CD4-positive, alpha-beta T cell treated with Interleukin-15 for 4 hours (primary cell): Measurements from ENCODE around the gene STAC2.
"Not testable (repeated sequence)": the region's sequence is repeated elsewhere in the genome, so short reads cannot be mapped to it uniquely, and the experiment has no call there.

Source experiments
- DNase-seq: peaks from one replicate; pipeline ENCODE4 v3.0.0-alpha.2; 2020; ENCODE audit warnings: low spot score

Gene STAC2

DNA sequence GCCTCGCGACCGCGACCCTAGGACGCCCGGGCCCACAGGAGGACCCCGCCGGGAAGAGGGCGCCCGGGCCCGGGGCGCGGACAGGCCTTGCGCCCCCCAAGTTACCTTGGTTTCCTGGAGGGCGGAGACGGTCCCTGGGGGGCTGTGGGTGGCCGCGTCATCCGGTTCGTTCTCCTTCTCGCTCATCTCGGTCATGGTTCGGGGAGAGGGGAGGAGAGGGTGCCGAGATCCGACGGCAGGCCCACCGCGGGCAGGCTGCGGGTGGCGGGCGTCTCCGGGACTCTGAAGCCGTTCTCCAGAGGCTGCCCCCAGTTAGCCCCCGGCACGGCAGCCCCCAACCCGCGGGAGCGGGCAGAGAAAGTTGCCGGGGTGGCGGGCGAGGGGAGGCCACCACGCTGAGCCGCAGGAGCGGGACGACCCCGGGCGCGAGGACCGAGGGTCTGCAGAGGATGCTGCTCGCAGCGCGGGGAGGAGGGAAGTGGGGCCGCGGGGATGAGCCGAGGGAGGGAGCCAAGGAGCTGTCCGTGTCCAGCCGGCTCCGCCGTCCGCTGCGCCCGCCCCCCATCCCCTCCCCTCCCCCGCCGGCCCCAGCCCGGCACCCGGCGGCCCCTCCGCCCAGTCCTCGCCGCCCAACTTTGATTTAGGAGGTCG is at the start of gene STAC2:
TSS of gene STAC2 (minus strand) at position 638 of the 651 bp plus-strand sequence. CDS start at position 195, 443 bp downstream.
- DNase-seq: no peak

DNA sequence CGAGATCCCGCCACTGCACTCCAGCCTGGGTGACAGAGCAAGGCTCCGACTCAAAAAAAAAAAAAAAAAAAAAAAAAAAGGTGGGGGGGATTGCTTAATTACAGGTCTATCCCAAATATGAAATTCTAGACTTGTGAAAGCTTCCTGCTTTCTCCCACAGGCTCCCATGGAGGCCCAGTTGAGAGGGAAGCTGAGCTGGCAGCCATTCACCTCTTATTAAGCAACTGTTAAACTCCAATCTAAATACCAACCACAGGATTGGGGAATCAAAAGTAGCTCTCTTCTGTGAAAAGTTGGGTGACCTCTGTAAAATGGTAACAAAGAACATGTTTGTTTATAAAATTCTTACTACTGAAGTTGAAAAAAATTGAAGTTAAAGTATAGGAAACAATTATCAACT is 45.8 kb upstream of the STAC2 start:
- no peak for DNase-seq

DNA sequence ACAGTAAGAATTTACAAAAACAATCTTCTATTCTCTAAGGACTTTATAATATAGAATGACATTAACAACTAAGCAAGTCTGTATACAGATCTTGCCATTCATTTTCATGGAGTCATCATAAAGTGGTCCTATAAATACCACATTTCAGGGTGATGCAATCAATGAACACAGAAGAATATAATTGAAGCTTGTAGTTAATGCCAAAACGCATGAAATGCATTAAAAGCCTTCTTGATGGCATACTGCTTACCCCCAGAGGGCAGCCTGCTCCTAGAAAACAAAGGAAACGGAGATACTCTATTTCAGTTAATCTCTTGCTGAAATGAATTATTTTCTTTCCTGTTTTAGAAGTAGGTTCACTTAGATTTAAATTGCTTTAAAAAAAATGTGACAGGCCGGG is 45.2 kb upstream of the STAC2 start:
- DNase-seq: no peak

- no peak for DNase-seq
These were observed 38.4 kb upstream of the STAC2 start for GRCh38 chr17:39264119-39264518.

GRCh38 chr17:39261286-39261685 is 35.5 kb upstream of the STAC2 start:
- DNase-seq: peak; percentile 16

DNA sequence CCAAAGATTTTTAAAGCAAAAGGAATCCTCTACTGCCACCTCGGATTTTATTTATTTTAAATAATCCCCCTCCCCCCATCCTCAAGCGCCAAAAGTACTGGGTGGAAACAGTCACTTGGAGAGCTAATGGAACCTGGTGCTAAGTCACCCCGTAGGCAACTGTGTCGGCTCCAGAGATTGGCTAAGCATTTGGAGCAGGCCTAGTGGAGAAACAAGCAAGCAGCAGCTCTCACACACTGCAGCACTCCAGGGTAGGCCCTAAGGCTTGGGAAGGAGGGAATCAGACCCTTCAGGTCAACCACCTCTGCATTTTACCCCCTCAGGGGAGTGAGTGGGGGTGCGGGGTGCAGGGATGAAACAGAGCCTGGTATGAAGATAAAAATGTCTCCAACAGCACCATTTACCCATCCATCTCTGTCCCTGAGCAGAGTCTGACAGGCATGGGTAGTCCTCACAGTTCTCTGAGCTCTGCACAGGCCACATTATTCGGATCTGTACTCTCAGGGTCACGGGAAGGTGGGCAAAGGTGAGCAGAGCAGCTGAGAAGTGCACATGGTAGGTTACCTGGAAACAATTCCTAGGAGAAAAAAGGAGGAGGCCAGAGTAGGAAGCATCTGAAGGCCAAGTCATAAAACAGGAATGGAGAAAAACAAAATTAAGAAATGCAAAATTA is 27.2 kb upstream of the STAC2 start:
- DNase-seq: no peak

- DNase-seq: no peak
These were observed 26.3 kb upstream of the STAC2 start for GRCh38 chr17:39251997-39252396.

GRCh38 chr17:39250076-39250475 is 24.3 kb upstream of the STAC2 start:
- DNase-seq: not testable (repeated sequence)

DNA sequence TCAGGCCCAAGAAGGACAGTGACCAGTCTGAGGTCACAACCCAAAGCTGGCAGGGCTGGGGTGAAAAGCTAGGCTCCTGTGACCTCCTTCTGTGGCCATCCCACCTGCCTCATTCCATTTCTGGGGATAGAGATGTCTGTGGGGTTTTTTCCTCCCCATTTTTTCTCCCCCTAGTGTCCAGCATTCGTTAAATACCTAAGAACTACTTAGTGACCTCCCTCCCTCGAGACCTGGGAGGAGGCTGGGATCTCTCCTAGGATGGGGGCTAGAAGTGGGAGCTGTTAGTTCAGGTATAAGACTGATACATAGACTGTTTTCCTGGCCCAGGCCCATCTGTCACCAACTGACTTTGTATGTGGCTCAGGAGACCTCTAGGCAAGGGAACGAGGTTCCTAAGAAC is 20.5 kb upstream of the STAC2 start:
- DNase-seq: no peak

GRCh38 chr17:39244600-39245570 is 19.1 kb upstream of the STAC2 start:
- DNase-seq: peak; percentile 85

- no peak for DNase-seq
These were observed 18.4 kb upstream of the STAC2 start for GRCh38 chr17:39244016-39244599.

DNA sequence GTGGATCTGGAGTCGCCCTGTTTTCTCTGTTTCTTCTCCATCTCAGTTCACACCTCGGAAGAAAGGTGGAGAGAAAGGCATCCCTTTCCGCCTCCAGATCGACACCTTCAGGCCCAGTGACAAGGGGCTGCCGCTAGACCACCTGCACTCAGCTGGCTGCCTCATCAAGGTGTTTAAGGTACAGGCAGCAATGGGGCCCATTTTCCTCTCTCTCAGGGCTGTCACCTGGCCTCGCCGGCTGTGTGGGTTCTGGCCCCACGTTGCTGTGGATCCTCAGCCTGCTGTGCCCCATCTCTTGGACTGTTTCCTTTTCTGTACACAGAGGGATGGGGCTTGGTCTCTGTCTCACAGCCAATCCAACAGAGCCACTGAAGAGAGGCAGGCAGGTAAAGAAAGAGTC is 17.4 kb upstream of the STAC2 start:
- DNase-seq: no peak

- no peak for DNase-seq
These were observed 14.9 kb upstream of the STAC2 start for GRCh38 chr17:39240631-39241030.

GRCh38 chr17:39239640-39240314 is 14.0 kb upstream of the STAC2 start:
- peak; percentile 69 for DNase-seq

DNA sequence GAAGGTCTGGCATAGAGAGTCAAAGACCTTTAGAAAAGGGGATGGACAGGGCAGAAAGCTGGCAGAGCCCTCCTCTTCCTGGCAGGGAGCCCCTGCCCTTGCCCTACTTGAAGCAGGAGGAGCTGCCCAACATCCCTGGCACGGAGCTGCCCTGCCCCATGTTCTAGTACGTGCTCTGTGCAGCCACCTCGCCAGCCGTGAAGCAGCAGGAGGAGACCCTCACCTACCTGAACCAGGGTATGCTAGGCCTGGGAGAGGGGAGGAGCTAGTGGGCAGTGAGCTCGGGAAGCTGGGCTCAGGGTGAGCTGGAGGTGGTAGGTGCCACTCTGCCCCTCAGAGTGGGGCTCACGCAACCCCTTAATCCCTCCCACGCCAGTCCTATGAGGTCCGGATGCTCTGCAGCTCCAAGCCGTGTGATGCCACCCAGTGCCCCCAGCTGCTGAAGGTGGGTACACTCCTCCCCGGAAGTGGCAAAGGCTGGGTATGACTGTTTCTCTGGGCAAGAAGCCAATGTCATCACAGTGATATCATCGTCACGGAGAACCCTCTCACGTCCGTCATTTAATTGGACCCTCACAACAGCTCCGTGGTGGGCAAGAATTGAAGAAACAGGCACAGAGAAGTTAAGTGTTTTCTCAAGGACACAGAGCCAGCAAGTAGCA is 12.7 kb upstream of the STAC2 start:
- DNase-seq: peak; percentile 90

GRCh38 chr17:39237586-39237985 is 11.8 kb upstream of the STAC2 start:
- DNase-seq: no peak

GRCh38 chr17:39236981-39237441 is 11.3 kb upstream of the STAC2 start:
- DNase-seq: no peak

DNA sequence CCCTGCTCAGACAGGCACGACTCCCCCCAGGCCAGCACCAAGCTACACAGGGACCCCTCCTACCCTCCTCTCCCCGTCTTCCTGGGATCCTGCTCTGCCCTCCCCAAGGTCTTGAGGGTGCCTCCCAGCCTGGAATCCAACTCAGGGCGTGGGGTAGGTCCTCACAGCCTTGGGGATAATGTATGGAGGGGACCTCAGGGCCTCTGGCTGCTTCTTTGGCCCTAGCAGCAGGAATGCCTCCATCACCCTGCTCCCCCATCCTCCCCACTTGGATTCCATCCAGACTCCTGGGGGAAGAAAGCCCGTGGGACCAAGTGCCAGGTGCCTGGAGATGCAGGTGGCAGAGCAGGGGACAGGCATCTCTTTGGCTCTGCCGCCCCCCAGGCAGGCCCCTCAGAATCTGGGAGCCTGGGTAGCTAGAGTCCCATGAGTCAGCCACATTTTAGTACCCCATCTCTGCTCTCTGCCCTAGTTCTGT is 10.7 kb upstream of the STAC2 start:
- no peak for DNase-seq

GRCh38 chr17:39235555-39236449 is 10.1 kb upstream of the STAC2 start:
- DNase-seq: peak; percentile 60
